ENCODE results near the gene MINK1. TPM values are rescaled to one million over a fixed set of nuclear protein-coding genes. Genes with fewer than 3 reads are reported as not detected.

MINK1 gene
- total and polyA plus RNA-seq, 2 of the 13 experiments (the other 11 are each of a cell fraction or from before 2014, with no cell fraction given), result 17.2 to 63.9 TPM

DNA sequence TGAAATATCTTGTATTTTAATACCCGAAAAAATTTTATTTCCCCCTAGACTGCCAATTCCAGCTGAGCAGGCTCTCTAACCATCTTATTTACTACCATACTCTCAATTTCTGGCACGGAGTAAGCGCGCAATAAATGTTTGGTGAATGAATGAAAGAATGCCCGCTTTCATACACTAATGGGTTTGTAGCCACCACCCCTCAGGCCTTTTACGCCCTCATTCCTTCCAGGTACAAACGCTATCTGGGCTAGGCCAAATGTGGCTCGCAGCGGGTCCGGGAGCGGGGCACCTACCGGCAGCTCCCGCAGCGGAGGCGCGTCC, 26.7 kb upstream of the MINK1 start:
- POLR2A ChIA-PET, result interaction anchor here (0.8 to 2.5 kb wide), 16 partner anchors 10 to 102 kb away, joined by 3 to 26 read pairs (median 6); partner anchors contain the start of genes ARRB2, GLTPD2, PELP1 and PSMB6
- Histone ChIP-seq H2AFZ (ENCODE audit: low read length) (peak overlapping the region; percentile 83), H3K79me2 (ENCODE audit: insufficient read depth, low read length) (peaks cover 3% of the 10 kb centered on the region), H3K4me3 (replicated peaks in 1 of 3; ENCODE audit: insufficient read depth in 1 of 3, low read depth in 2 of 3, low read length in 3 of 3) (peak overlapping the region; percentile 62 to 96 (median 80)), H3K9ac (ENCODE audit: insufficient read depth, low read depth, low read length) (peak overlapping the region; percentile 84), H3K9me3 (ENCODE audit: low read length) (no peaks in the 10 kb centered on the region), H4K20me1 (ENCODE audit: insufficient read depth, low read length) (no peaks in the 10 kb centered on the region), H3K27ac (ENCODE audit: extremely low read length, insufficient read depth, low read length) (peak overlapping the region; percentile 49), H3K36me3 (replicated peaks in 1 of 2; ENCODE audit: control insufficient read depth in 1 of 2, insufficient read depth in 2 of 2, low read length in 2 of 2) (peaks cover 4 to 6% of the 10 kb centered on the region in 2 experiments; a peak in 2 of 5 replicates), H3K4me1 (ENCODE audit: insufficient read depth, low read length) (peaks cover 29% of the 10 kb centered on the region), H3K27me3 (ENCODE audit: control insufficient read depth in 1 of 2, insufficient read depth in 2 of 2, low read length in 2 of 2) (no peaks in the 10 kb centered on the region), H3K4me2 (ENCODE audit: low read depth, low read length) (peak overlapping the region; percentile 88)
- 3% methylated on average over 11 of the region's 16 CpGs for WGBS (ENCODE audit: low lambda C conversion rate)
- ATAC-seq, result no peak
- no peak for FAIRE-seq
- in situ Hi-C loops (cut with HindIII; ENCODE audit: extremely low pct_ligation_motif_present, low pct_unique_long_range_greater_than_20kb), result loop anchor here (5.0 kb wide), 1 partner anchor 76 kb away; no protein-coding TSS in a partner anchor
- intact Hi-C loops (cut with micrococcal nuclease; ENCODE audit: unreplicated experiment), result no loop called here
- TF ChIP-seq ARHGAP35 (CRISPR knock-in tag; IDR thresholded peaks at IDR 0.05; ENCODE audit: borderline replicate concordance), result no peak
- TF ChIP-seq ZNF563 (CRISPR knock-in tag; IDR thresholded peaks at IDR 0.05), result no peak
- TF ChIP-seq ISL2 (CRISPR knock-in tag; IDR thresholded peaks at IDR 0.05), result peak; percentile 26; the same call in 1 of the 2 replicates
- TF ChIP-seq MED13 (CRISPR knock-in tag; IDR thresholded peaks at IDR 0.05), result 0 out of 2 replicates have a peak, but pooled peaks have one; percentile 12
- TF ChIP-seq, protein P1, sequence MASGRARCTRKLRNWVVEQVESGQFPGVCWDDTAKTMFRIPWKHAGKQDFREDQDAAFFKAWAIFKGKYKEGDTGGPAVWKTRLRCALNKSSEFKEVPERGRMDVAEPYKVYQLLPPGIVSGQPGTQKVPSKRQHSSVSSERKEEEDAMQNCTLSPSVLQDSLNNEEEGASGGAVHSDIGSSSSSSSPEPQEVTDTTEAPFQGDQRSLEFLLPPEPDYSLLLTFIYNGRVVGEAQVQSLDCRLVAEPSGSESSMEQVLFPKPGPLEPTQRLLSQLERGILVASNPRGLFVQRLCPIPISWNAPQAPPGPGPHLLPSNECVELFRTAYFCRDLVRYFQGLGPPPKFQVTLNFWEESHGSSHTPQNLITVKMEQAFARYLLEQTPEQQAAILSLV (CRISPR knock-in tag; IDR thresholded peaks at IDR 0.05; ENCODE audit: borderline replicate concordance), result no peak
- no peak for TF ChIP-seq FOXK2 (IDR thresholded peaks at IDR 0.05)
- TF ChIP-seq KDM5A (IDR thresholded peaks at IDR 0.05; ENCODE audit: borderline replicate concordance, low read length), result peak; percentile 41; the same call in 1 of the 2 replicates
- TF ChIP-seq FOXK1 (CRISPR knock-in tag; IDR thresholded peaks at IDR 0.05; ENCODE audit: borderline replicate concordance, low read depth), result no peak
- TF ChIP-seq DMAP1 (CRISPR knock-in tag; IDR thresholded peaks at IDR 0.05), result no peak
- TF ChIP-seq ARNT (IDR thresholded peaks at IDR 0.05), result no peak
- no peak for TF ChIP-seq ATF7 (IDR thresholded peaks at IDR 0.05)
- no peak for TF ChIP-seq ATF7 (CRISPR knock-in tag; IDR thresholded peaks at IDR 0.05)
- no peak for TF ChIP-seq REXO4 (CRISPR knock-in tag; IDR thresholded peaks at IDR 0.05; ENCODE audit: borderline replicate concordance)
- TF ChIP-seq CENPX (CRISPR knock-in tag; IDR thresholded peaks at IDR 0.05), result no peak
- BruUV-seq (replicated peaks), result no TSS peak
- no peak for DNase-seq (ENCODE audit: low spot score)
- CTCF ChIA-PET (ENCODE audit: low intra/inter-chr PET ratio, low total read pairs), result interaction anchor here (1.4 kb wide), 1 partner anchor 75 kb away, joined by 4 read pairs; the partner anchor contains the start of gene MED11
